GM18526 (cell line): Measurements from ENCODE around the gene PRKACG.

Experiments used
- POLR2A ChIP-seq: IDR thresholded peaks from 3 replicates; pipeline ENCODE4 v1.6.1; 2011; ENCODE audit not compliant: insufficient read length; ENCODE audit errors: extremely low read depth

PRKACG gene

DNA sequence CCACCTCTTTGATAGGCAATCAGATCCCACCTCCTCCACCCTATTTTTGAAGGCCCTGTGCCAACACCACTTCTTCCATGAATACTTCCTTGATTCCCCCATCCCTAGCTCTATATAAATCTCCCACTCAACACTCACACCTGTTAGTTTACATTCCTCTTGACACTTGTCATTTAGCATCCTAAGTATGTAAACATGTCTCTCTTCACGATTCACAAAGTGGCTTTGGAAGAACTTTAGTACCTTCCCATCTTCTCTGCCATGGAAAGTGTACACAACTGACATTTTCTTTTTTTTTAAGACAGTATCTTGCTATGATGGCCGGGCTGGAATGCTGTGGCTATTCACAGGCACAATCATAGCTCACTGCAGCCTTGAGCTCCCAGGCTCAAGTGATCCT is 20.2 kb upstream of the PRKACG start:
- no peak for TF ChIP-seq POLR2A

DNA sequence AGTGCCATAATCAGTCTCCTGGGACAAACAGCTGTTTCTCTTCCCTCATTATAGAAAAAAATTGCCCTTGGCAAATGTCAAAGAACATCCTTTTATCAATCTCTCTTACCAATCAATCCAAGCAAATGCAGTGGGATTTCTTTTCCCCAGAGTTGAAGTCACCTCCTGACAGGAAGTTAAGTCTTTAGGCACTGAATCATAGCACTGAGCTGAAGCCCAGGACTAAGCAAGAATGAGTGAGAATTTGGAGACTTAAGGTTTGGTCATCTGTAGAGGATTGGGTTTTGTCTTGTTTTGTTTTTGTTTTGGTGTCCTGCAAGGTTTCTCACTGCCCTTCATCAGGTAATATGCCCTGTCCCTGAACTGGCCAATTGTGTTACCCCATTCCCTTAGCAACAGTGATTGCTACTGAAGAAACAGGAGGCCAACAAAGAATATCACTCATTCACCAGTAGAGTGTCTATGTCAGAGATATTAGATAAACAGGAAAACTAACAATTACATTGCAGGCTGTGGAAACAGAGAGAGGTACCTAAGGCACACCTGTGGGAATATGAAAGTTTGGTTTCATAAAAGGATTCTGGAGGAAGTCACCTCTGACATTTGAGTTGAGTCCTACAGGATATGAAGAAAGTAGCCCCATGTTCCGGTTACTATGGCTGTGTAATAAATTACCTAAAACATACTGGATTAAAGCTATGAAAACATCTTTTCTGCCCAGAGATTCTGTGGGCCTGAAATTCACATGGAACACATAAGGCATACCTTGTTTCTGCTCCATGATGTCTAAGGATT is 17.1 kb upstream of the PRKACG start:
- TF ChIP-seq POLR2A, result no peak

DNA sequence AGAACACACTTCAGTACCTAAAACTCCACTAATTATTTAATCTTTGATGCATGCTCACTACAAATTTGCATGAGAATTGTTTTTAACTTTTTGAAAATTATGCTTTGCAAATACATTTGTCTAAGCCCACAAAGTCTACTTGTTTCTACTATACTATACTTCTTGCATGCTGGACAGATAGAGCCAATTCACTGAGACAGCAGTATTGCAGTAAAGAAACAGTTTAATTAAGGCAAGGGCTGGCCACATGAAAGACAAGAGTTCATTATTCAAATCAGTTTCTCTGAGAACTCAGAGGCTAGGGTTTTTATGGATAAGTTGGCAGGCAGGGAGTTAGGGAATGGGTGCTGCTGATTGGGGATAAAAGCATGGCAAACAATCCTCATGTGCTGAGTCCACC is 15.6 kb upstream of the PRKACG start:
- TF ChIP-seq POLR2A, result no peak

DNA sequence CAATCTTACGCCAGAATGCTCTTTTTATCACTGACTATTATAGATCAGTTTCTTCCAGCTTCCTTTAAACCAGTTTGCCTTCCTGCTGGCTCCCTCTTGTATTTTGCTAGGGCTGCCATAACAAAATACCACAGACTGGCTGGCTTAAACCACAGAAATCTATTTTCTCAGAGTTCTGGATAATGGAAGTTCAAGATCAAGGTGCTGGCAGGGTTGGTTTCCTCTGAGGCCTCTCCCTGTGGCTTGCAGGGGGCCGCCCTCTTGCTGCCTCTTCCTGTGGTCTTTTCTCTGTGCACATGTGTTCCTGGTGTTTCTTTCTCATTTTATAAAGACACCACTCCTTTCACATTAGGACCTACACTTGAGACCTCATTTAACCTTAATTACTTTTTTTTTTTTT is 14.8 kb upstream of the PRKACG start:
- TF ChIP-seq POLR2A, result no peak

DNA sequence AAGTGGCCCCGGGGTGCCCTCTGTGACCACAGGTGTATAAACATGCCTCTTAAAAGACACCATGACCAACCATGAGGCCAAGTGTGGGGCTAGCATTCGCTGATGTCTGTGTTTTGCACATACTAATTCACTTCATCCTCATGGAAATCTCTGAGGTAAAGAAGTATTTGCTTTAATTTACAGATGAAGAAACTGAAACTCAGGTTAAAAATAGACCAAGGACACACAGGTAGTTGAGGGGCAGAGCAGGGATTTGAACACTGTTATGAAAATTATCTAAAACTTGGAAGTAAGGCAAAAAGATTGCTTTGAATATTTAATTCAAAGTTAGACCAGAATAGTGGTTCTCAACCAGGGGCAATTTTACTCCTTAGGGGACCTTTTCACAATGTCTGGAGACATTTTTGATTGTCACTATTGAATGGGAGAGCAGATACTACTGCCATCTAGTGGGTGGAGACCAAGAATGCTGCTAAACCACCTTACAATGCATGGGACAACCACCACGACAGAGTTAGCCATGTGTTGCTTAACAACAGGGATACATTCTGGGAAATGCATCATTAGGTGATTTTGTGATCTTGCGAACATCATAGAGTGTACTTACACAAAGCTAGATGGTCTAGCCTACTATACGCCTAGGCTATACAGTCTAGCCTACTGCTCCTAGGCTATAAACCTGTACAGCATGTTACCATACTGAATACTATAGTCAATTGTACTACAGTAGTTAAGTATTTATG is 13.6 kb upstream of the PRKACG start:
- no peak for TF ChIP-seq POLR2A

DNA sequence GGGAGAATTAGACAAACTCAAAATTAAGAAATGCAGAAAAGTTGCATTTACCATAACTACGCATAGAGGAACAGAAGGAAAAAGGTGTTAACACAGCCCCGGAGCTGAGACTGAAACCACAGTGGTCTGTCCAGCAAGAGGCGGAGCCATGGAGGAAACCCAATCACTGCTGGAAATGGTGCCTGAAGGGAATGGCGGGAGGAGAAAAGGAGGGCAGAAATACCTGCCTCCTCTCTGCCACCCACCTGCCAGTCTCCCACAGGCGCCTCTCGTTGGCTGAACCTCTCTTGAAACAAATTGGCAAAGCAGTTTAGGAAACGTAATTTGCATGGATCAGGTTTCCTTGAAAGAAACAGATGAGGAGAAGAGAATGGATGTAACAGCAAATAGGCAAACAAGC is 9.7 kb upstream of the PRKACG start:
- no peak for TF ChIP-seq POLR2A

DNA sequence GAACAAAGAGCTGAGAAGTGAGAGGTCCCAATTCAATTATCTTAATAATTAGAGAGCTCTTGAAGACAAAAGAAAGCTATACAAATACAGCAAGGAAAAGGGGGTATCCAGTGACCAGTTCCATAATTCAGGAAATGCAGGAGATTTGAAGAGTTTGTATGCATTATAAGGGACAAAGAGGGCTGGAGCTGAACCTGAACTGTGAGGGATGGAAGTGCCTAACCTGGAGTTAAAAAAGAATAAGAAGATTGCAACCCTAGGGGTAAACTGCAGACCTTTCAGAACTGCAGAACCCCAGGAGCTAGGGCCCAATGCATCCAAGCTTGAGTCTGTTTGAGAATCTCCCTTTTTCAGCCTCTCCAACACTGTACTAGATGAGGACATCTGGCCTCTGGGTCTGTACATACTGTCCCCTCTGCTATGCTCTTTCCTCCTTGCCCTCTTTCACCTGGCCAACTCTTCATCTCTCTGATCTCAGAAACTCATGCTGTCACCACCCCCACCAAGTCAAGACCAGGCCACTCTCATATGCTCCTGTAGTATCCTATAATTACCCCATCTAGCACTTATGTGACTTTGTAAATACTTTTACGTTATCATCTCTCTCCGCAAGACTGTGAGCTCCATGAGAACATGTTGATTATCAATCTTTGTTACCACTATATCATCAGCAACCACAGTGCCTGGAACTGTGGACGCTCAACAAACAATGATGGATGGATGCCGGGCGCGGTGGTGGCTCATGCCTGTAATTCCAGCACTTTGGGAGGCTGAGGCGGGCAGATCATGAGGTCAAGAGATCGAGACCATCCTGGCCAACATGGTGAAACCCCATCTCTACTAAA is 6.6 kb upstream of the PRKACG start:
- TF ChIP-seq POLR2A, result no peak

DNA sequence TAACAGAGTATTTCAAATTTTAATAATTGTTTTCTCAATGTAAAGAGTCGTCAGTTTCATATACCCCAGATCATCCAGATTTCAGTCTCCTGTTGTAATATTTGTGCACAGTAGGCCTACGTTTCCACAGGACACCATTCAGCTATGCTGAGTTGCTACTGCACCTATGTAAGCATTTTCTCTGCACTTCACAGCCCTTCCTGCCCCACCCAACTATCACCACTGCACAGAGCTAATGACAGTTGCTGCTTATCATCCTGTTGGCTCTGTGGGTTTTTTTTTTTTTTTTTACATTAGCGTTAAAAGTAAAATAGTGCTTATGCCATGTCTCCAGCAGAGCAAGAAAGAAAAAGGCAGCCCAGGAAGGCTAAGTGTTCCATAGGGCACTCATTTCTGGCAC is 5.9 kb upstream of the PRKACG start:
- TF ChIP-seq POLR2A, result no peak

DNA sequence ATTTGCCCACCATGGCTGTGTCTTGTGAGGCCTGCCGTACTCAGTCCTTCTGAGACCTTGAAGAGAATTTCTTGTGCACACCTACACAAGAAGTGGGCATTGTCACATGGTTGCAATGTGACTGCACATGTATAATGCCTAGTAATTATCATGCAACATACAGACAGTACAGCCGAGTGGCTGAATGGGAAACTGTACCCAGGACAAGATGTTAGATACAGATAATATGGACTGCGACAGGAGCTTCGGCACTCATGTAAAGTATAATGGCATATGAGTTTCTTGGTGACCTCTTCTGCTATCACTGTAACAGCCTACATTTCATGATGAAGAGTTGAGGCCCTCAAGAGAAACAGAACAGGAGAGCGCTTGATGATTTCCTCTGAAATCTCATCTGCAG is 4.8 kb upstream of the PRKACG start:
- TF ChIP-seq POLR2A, result no peak

DNA sequence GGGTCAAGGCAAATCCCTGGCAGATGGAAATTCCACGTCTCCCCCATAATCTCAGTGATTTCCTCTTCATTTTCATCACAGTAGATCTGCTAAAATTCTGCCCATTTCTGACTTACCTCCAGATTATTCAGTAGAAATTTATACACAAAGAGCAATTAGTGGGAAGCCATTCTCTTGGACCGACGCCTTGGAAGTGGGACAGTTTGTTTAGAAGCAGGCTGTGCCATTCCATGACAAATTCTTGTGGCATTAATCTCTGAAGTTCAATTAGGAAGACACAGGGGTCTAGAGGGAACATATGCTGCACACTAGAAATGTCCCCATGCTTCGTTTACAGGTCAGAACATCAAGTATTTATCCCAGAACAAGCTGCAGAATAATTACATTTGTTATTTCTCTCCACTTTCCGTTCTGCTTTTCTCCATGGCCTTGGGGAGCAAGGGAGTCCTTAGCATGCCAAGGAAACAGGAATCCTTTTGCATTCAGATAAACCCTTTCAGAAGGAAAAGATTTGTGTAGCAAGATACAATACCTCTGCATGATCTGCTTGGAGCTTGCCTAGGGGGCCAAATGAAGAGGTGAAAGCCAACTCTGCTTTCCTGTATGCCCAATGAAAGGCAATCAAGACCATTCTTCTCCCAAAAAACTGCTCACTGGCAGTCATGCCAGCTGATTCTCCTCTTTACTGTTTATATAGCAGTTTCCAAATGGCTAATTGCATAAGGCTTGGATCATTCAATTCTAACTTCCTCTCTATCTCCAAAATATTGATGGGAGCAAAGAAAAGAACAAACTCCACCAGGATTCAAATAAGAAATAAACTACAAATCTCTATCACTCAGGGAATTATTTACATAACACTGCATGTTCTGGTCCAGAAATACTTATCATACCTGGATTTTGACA is 2.5 kb upstream of the PRKACG start:
- TF ChIP-seq POLR2A, result no peak

DNA sequence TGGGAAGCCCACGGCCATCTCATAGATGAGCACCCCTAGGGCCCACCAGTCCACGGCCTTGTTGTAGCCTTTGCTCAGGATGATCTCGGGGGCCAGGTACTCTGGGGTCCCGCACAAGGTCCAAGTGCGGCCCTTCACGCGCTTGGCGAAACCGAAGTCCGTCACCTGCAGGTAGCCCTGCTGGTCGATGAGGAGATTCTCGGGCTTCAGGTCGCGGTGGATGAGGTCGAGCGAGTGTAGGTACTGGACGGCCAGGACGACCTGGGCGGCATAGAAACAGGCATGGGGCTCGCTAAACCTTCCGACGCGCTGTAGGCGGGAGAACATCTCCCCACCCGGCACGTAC is 558 bp downstream of the PRKACG start:
- TF ChIP-seq POLR2A, result no peak

DNA sequence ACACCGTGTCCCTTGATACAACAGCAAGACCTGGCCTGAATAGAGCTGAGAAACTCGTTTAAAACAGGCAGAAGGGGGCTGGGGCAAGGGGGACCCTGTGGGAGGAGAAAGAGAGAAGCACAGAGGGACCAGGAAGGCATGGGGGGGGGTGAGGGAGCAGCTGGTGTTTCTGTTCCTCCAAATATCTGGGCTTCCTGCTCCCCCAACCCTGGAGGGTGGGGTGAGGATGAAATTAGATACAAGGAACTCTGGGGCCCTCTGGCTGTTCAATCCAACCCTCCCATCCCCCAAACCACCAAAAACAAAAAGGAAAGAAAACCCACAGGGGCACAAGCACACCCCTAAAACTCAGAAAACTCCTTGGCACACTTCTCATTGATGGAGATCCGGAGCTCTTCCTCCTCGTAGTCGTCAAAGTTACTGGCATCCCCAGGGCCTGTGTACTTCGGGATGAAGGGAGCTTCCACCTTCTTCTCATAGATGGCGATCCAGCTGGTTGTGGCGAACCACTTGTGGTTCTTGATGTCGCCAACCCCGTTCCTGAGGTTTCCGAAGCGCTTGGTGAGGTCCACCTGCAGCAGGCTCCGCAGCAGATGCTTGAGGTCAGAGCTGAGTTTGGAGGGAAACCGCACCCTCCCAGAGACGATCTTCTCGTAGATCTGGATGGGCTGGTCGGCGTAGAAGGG is 1.1 kb downstream of the PRKACG start:
- TF ChIP-seq POLR2A, result no peak

DNA sequence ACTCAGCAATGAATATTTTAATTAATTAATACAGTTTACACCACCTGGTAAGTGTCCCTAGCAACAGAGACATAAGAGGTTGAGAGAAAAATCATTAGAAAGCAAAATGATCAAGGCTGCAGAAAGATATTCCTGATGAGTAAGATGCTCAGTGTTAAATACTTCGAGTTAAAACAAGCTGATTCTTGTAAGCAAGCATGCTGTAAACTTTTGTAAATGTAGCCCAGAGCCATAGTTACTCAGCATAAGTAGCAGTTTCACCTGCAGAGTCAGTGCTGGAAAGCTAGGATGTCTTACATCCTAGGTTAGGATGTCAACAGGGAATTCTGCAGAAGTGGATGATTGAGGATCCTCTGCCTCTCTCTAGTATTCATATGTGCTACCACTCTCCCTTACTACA is 4.2 kb downstream of the PRKACG start:
- TF ChIP-seq POLR2A, result no peak

DNA sequence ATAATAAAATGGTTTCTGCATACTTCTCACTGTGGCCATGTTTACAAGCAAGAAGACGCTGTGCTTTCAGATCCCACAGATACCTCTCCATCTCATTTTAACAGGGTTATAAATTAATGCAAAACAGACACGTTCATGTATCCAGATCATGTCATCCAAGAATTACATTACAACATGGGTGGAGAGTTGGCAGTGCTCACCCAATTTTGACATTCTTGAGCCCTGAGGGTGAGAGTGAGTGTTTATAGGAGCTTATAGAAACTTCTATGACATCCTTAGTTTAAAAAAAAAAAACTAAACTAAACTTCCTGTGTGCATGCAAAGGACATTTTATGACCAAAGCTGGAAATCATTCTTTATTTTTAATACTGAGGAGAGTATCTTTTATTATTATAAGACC is 9.1 kb downstream of the PRKACG start:
- no peak for TF ChIP-seq POLR2A

DNA sequence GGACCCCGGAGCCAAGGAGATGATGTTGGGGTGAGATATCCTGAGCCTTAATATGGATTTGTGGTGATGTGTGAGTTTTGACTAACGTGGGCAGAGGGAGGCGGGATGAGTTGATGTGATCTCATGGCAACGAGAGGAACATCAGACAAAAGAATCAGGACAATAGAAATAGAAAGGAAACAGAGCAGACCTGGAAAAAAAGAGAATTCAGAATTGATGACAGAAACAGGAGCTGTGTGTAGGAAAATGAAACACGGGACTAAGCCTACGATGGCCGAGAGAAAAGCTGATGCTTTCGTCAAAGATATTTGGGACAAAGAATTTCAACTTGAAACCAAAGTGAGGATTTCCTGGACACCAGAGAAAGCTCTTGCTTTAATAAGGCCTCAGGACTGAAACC is 10.9 kb downstream of the PRKACG start:
- no peak for TF ChIP-seq POLR2A

DNA sequence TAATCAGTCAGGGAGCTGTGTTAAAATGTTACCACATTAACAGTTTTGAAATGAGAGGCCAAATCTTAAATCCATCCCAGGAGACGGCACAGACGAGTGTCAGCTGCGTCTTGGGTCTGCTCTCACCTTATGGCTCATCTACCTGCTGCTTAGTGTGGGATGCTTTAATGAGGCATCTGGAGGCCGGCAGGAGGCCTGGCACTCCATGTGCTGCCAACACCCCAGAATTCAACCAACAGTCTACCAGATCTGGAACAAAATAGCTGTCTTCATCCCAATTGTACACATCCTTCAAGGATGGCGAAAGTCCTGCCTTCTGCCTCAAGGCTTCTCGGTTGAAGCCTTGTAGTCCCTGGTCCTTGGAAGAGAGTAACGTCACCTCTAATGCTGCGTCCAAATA is 12.0 kb downstream of the PRKACG start:
- no peak for TF ChIP-seq POLR2A
